Measurements from ENCODE around the gene VEPH1.

The VEPH1 gene

GRCh38 chr3:157531771-157532170, 28.6 kb upstream of the VEPH1 start:
- Histone ChIP-seq H3K4me1 (ENCODE audit: control insufficient read depth, low read length) (peaks cover 7% of the 10 kb centered on the region), H3K36me3 (ENCODE audit: control insufficient read depth, low read length) (no peaks in the 10 kb centered on the region), H3K9me2 (replicated peaks; ENCODE audit: control insufficient read depth, low read length) (no peaks in the 10 kb centered on the region), H3F3A (ENCODE audit: control insufficient read depth, insufficient read depth) (no peaks in the 10 kb centered on the region), H3K4me3 (ENCODE audit: low read length) (no peak overlapping the region), H3K27me3 (ENCODE audit: control insufficient read depth, low read length) (no peaks in the 10 kb centered on the region), H3K79me2 (ENCODE audit: control insufficient read depth, low read length) (no peaks in the 10 kb centered on the region), H3K9me3 (ENCODE audit: control insufficient read depth, insufficient read depth, low read length) (no peaks in the 10 kb centered on the region), H4K20me1 (ENCODE audit: control insufficient read depth, insufficient read depth, low read depth, low read length) (no peaks in the 10 kb centered on the region), H3K27ac (ENCODE audit: low read depth, low read length) (no peak overlapping the region), H3K4me2 (ENCODE audit: low read length) (no peak overlapping the region)
- no peak for TF ChIP-seq EZH2phosphoT487 (IDR thresholded peaks at IDR 0.05; ENCODE audit: borderline replicate concordance, low read length)
- no peak for TF ChIP-seq CTCF (IDR thresholded peaks at IDR 0.05; ENCODE audit: low read depth, low read length, poor library complexity, severe bottlenecking)

GRCh38 chr3:157531301-157531660, 28.1 kb upstream of the VEPH1 start:
- Histone ChIP-seq H3K27ac (ENCODE audit: low read depth, low read length) (no peak overlapping the region), H4K20me1 (ENCODE audit: control insufficient read depth, insufficient read depth, low read depth, low read length) (no peaks in the 10 kb centered on the region), H3K4me1 (ENCODE audit: control insufficient read depth, low read length) (peaks cover 7% of the 10 kb centered on the region), H3K79me2 (ENCODE audit: control insufficient read depth, low read length) (no peaks in the 10 kb centered on the region), H3K4me3 (ENCODE audit: low read length) (no peak overlapping the region), H3K27me3 (ENCODE audit: control insufficient read depth, low read length) (no peaks in the 10 kb centered on the region), H3F3A (ENCODE audit: control insufficient read depth, insufficient read depth) (no peaks in the 10 kb centered on the region), H3K9me3 (ENCODE audit: control insufficient read depth, insufficient read depth, low read length) (no peaks in the 10 kb centered on the region), H3K4me2 (ENCODE audit: low read length) (no peak overlapping the region), H3K9me2 (replicated peaks; ENCODE audit: control insufficient read depth, low read length) (no peaks in the 10 kb centered on the region), H3K36me3 (ENCODE audit: control insufficient read depth, low read length) (no peaks in the 10 kb centered on the region)
- no peak for TF ChIP-seq CTCF (IDR thresholded peaks at IDR 0.05; ENCODE audit: low read depth, low read length, poor library complexity, severe bottlenecking)

DNA sequence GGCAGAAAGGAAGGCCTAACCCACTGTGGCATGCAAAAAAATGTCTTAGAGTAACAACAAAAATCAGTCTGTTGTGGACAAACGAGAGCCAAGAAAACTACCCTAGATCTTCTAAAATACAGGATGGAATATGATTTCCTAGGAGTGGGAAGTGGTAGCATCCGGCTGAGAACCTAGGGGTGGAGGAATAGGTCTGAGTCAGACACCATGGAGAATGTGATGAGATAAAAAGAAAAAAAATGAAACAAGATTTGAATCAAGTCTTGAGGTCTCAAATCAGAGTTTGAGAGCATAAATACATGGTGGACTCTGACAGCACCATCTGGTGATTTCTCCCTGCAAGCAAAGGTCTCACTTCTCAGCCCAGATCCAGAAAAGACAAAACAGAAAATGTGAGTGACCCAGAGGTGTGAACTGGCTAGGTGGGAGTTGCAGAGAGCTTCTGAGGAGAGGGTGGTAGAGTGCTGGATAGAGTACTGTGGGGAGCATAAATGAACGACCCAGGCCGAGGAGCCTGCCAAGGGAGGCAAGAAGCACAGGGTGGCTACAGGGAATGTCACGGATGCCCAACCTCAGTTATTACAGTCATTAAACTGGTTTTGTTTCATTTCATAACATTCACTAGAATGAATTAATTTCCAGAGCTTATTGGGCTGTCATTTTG, 27.6 kb upstream of the VEPH1 start:
- Histone ChIP-seq H3K27ac (ENCODE audit: low read depth, low read length) (no peak overlapping the region), H3K79me2 (ENCODE audit: control insufficient read depth, low read length) (no peaks in the 10 kb centered on the region), H3K36me3 (ENCODE audit: control insufficient read depth, low read length) (no peaks in the 10 kb centered on the region), H3K4me2 (ENCODE audit: low read length) (no peak overlapping the region), H3K9me2 (replicated peaks; ENCODE audit: control insufficient read depth, low read length) (no peaks in the 10 kb centered on the region), H3F3A (ENCODE audit: control insufficient read depth, insufficient read depth) (no peaks in the 10 kb centered on the region), H3K4me1 (ENCODE audit: control insufficient read depth, low read length) (peaks cover 7% of the 10 kb centered on the region), H3K4me3 (ENCODE audit: low read length) (no peak overlapping the region), H3K27me3 (ENCODE audit: control insufficient read depth, low read length) (no peaks in the 10 kb centered on the region), H3K9me3 (ENCODE audit: control insufficient read depth, insufficient read depth, low read length) (no peaks in the 10 kb centered on the region), H4K20me1 (ENCODE audit: control insufficient read depth, insufficient read depth, low read depth, low read length) (no peaks in the 10 kb centered on the region)
- TF ChIP-seq CTCF (IDR thresholded peaks at IDR 0.05; ENCODE audit: low read depth, low read length, poor library complexity, severe bottlenecking) (no peak), EZH2phosphoT487 (IDR thresholded peaks at IDR 0.05; ENCODE audit: borderline replicate concordance, low read length) (no peak)

All from DOHH2 (cell line).